Measurements from ENCODE around the gene PSME2.

DNA sequence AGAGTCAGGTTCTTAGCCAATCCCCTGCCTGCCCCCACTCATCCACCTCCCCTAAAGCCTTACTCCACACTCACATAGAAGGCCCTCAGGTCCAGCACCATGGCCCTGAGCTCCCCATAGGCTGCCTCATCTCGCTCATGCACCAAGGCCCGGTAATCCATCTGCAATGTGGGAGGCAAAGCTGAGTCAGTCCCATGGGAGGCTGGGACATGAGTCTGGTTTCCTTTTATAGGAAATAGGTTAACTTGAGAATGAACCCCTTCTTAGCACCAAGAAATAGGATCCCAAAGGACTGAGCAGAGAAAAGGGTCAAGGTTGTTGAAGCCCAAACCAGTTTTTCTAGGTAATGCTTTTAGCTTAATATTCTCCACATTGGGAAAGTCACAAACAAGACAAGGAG lies 2.9 kb downstream of the PSME2 start:
- TF ChIP-seq, protein P1, sequence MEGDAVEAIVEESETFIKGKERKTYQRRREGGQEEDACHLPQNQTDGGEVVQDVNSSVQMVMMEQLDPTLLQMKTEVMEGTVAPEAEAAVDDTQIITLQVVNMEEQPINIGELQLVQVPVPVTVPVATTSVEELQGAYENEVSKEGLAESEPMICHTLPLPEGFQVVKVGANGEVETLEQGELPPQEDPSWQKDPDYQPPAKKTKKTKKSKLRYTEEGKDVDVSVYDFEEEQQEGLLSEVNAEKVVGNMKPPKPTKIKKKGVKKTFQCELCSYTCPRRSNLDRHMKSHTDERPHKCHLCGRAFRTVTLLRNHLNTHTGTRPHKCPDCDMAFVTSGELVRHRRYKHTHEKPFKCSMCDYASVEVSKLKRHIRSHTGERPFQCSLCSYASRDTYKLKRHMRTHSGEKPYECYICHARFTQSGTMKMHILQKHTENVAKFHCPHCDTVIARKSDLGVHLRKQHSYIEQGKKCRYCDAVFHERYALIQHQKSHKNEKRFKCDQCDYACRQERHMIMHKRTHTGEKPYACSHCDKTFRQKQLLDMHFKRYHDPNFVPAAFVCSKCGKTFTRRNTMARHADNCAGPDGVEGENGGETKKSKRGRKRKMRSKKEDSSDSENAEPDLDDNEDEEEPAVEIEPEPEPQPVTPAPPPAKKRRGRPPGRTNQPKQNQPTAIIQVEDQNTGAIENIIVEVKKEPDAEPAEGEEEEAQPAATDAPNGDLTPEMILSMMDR (IDR thresholded peaks at IDR 0.05): no peak
- TF ChIP-seq ZFX (IDR thresholded peaks at IDR 0.05; ENCODE audit: borderline replicate concordance): no peak

Data from 22Rv1 (cell line).